ENCODE results near the gene HMGB1.

Gene HMGB1

GRCh38 chr13:30440910-30441703 lies 24.6 kb downstream of the HMGB1 start:
- no peak overlapping the region for H3K4me3 Mint-ChIP-seq
- ATAC-seq (replicated peaks; ENCODE audit: extremely low read depth, poor library complexity, severe bottlenecking) (no peak), DNase-seq (ENCODE audit: low spot score in 2 of 2) (no peak)
- H3K4me1 Mint-ChIP-seq = peaks cover 5% of the 10 kb centered on the region
- H3K36me3 Mint-ChIP-seq (ENCODE audit: insufficient read depth) = no peaks in the 10 kb centered on the region
- no peaks in the 10 kb centered on the region for H3K9me3 Mint-ChIP-seq
- no peaks in the 10 kb centered on the region for H3K27me3 Mint-ChIP-seq
- no peak overlapping the region for H3K27ac Mint-ChIP-seq (ENCODE audit: low read depth)

GRCh38 chr13:30438286-30438685 lies 27.4 kb downstream of the HMGB1 start:
- no peaks in the 10 kb centered on the region for H3K27me3 Mint-ChIP-seq
- no peak overlapping the region for H3K4me3 Mint-ChIP-seq
- H3K9me3 Mint-ChIP-seq = no peaks in the 10 kb centered on the region
- DNase-seq (ENCODE audit: low spot score in 2 of 2) = no peak
- H3K36me3 Mint-ChIP-seq (ENCODE audit: insufficient read depth) = no peaks in the 10 kb centered on the region
- peaks cover 5% of the 10 kb centered on the region for H3K4me1 Mint-ChIP-seq
- ATAC-seq (replicated peaks; ENCODE audit: extremely low read depth, poor library complexity, severe bottlenecking) = no peak
- H3K27ac Mint-ChIP-seq (ENCODE audit: low read depth) = no peak overlapping the region

- H3K9me3 Mint-ChIP-seq = no peaks in the 10 kb centered on the region
- no peak for DNase-seq (ENCODE audit: low spot score in 2 of 2)
- no peaks in the 10 kb centered on the region for H3K36me3 Mint-ChIP-seq (ENCODE audit: insufficient read depth)
- H3K27me3 Mint-ChIP-seq = no peaks in the 10 kb centered on the region
- H3K4me1 Mint-ChIP-seq = peaks cover 5% of the 10 kb centered on the region
- no peak overlapping the region for H3K27ac Mint-ChIP-seq (ENCODE audit: low read depth)
- no peak overlapping the region for H3K4me3 Mint-ChIP-seq
- ATAC-seq (replicated peaks; ENCODE audit: extremely low read depth, poor library complexity, severe bottlenecking) = no peak
Measured at GRCh38 chr13:30437177-30437576, 28.6 kb downstream of the HMGB1 start.

- no peaks in the 10 kb centered on the region for H3K9me3 Mint-ChIP-seq
- H3K27ac Mint-ChIP-seq (ENCODE audit: low read depth) = no peak overlapping the region
- H3K4me3 Mint-ChIP-seq = no peak overlapping the region
- DNase-seq (ENCODE audit: low spot score in 2 of 2) (no peak), ATAC-seq (replicated peaks; ENCODE audit: extremely low read depth, poor library complexity, severe bottlenecking) (no peak)
- H3K4me1 Mint-ChIP-seq = peaks cover under 1% of the 10 kb centered on the region
- no peaks in the 10 kb centered on the region for H3K36me3 Mint-ChIP-seq (ENCODE audit: insufficient read depth)
- H3K27me3 Mint-ChIP-seq = no peaks in the 10 kb centered on the region
Measured at GRCh38 chr13:30435911-30436451, 29.8 kb downstream of the HMGB1 start.

DNA sequence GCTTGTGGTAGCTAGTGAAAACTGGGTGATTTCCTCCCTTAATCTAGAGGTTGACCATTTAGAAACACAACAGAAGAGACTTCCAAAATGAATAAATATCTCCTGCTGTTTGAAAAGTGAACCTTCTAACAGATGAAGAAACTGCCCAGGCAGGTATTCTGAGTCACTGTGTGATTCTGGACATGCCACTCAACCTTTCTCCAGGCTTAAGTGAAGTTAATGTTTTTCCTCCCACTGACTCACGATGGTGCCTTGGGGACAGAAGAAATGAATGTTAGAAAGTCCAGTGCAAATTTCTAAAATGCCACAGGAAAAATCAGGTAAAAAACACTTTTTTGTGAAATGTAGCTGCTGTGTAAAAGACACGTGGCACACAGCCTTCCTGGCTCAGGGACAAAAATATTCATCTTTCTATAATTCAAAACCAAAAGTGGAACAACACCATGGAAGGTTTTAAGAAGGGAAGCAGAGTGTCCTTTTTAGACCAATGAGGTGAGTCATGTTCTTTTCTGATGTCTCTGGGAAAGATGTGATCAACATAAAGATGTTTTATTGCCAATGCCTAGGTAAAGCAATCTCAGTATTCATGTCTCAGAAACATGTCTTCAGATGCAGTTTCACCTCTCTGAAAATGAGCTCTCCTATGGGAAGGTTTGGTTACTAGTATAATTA lies 34.3 kb downstream of the HMGB1 start:
- DNase-seq (ENCODE audit: low spot score in 2 of 2) = no peak
- H3K27me3 Mint-ChIP-seq = no peaks in the 10 kb centered on the region
- ATAC-seq (replicated peaks; ENCODE audit: extremely low read depth, poor library complexity, severe bottlenecking) = no peak
- H3K27ac Mint-ChIP-seq (ENCODE audit: low read depth) = no peak overlapping the region
- H3K36me3 Mint-ChIP-seq (ENCODE audit: insufficient read depth) = no peaks in the 10 kb centered on the region
- no peaks in the 10 kb centered on the region for H3K9me3 Mint-ChIP-seq
- peaks cover 7% of the 10 kb centered on the region for H3K4me1 Mint-ChIP-seq
- no peak overlapping the region for H3K4me3 Mint-ChIP-seq

DNA sequence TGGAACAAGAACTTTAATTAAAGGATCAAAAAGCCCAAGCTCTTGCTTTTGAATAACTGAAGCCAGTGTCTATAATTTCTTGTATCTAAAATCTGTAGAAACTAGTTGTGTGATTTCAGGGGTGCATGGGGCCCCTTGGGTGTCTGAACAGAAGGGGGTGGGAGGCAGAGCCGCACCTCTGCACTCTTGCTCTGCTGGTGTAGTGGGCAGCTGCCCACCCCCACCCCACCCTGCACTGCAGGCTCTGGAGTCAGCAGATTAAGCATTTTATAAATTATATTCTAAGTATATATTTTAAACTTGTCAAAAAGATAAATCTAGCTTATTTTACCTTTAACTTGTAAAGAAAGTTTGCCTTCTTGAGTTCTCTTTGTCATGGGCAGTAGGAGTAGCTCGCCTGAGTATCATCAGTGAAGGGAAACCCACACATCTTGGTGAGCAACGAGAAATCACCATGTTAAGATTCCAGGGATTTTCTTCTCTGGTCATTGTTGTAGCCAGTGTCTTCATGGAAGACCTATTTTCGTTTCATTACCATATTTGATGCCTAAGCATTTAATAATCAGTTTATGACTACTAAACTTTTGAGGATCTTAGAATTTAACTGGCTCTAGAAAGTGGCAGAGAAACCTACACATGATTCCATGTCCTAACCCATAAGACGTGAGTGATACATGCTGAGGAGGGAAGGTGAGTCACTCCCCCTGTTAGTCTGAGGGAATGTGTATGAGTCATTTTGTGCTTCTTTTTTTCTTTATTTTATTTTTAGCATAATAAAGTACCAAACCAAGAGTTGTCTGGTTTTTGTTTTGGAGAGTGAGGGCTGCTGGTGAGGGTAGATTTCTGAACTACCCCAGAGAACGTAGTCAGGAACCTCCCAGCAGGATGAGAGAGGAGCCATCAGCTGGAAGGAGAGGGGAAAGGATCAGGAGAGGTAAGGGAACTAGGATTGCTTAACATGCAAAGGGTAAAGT lies 35.7 kb downstream of the HMGB1 start:
- H3K27me3 Mint-ChIP-seq = no peaks in the 10 kb centered on the region
- ATAC-seq (replicated peaks; ENCODE audit: extremely low read depth, poor library complexity, severe bottlenecking) = no peak
- peaks cover 7% of the 10 kb centered on the region for H3K4me1 Mint-ChIP-seq
- H3K27ac Mint-ChIP-seq (ENCODE audit: low read depth) = peak overlapping the region; percentile 68
- H3K4me3 Mint-ChIP-seq = no peak overlapping the region
- no peak for DNase-seq (ENCODE audit: low spot score in 2 of 2)
- H3K36me3 Mint-ChIP-seq (ENCODE audit: insufficient read depth) = no peaks in the 10 kb centered on the region
- H3K9me3 Mint-ChIP-seq = no peaks in the 10 kb centered on the region

- ATAC-seq (replicated peaks; ENCODE audit: extremely low read depth, poor library complexity, severe bottlenecking) = no peak
- H3K4me1 Mint-ChIP-seq = peaks cover 7% of the 10 kb centered on the region
- H3K9me3 Mint-ChIP-seq = no peaks in the 10 kb centered on the region
- no peaks in the 10 kb centered on the region for H3K36me3 Mint-ChIP-seq (ENCODE audit: insufficient read depth)
- no peaks in the 10 kb centered on the region for H3K27me3 Mint-ChIP-seq
- no peak overlapping the region for H3K27ac Mint-ChIP-seq (ENCODE audit: low read depth)
- DNase-seq (ENCODE audit: low spot score in 2 of 2) = no peak
- H3K4me3 Mint-ChIP-seq = no peak overlapping the region
Measured at GRCh38 chr13:30429235-30429634, 36.5 kb downstream of the HMGB1 start.

GRCh38 chr13:30423891-30424290 lies 41.8 kb downstream of the HMGB1 start:
- ATAC-seq (replicated peaks; ENCODE audit: extremely low read depth, poor library complexity, severe bottlenecking) (no peak), DNase-seq (ENCODE audit: low spot score in 2 of 2) (no peak)
- H3K27ac Mint-ChIP-seq (ENCODE audit: low read depth) = no peak overlapping the region
- no peaks in the 10 kb centered on the region for H3K9me3 Mint-ChIP-seq
- H3K27me3 Mint-ChIP-seq = no peaks in the 10 kb centered on the region
- no peak overlapping the region for H3K4me3 Mint-ChIP-seq
- peaks cover 12% of the 10 kb centered on the region for H3K4me1 Mint-ChIP-seq
- H3K36me3 Mint-ChIP-seq (ENCODE audit: insufficient read depth) = peaks cover 10% of the 10 kb centered on the region

DNA sequence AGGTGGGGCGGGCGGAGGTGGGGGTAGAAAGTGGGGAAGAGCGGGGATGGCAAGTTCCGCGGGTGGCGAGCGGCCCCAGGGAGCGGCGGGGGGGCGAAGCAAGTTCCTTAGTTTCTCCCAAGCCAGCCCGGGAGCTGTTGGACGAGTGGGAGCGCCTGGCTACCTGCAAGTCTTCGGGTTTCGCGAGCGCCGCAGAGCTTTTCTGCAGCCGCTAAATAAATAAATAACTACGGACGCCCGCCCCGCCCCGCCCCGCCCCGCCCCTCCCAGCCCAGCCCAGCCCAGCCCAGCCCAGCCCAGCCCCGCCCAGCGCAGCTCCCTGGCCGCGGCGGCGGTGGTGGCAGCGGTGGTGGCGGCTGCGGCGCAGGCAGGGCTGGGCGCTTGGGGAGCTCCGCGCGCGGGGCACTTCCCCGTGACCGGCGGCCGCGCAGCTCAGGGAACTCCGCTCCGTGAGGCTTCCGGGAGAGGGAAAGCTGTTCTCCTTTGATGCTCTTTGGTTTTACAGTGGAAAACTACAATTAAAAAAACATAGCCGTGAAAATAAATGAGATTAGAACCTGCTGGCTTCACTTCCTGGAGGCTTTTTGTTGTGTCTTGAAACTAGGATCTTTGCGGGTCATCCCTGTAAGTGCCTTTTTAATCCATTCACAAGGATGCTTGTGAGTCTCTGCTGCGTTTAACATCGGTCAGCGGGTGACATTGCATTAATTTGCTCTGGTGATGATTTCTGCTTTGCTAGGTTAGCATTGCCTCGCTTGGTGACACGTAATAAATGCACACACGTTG lies 43.5 kb downstream of the HMGB1 start, which contains the start of gene UBE2L5:
Gene UBE2L5 (plus strand): TSS at position 440 of the 786 bp plus-strand sequence. CDS start 5,498 bp downstream, outside the sequence.
- Mint-ChIP-seq H3K9me3 (no peaks in the 10 kb centered on the region), H3K4me3 (peak within 1 kb of the TSS; percentile 82), H3K27me3 (no peaks in the 10 kb centered on the region), H3K27ac (ENCODE audit: low read depth) (peak within 1 kb of the TSS; percentile 67), H3K36me3 (ENCODE audit: insufficient read depth) (peaks cover 10% of the 10 kb centered on the region), H3K4me1 (peaks cover 12% of the 10 kb centered on the region)
- peak; percentile 28 to 33 for DNase-seq (ENCODE audit: low spot score in 2 of 2)
- peak; percentile 84 for ATAC-seq (replicated peaks; ENCODE audit: extremely low read depth, poor library complexity, severe bottlenecking)

GRCh38 chr13:30421093-30422053 lies 44.4 kb downstream of the HMGB1 start:
- Mint-ChIP-seq H3K4me1 (peaks cover 12% of the 10 kb centered on the region), H3K27ac (ENCODE audit: low read depth) (peak overlapping the region; percentile 67), H3K9me3 (no peaks in the 10 kb centered on the region), H3K36me3 (ENCODE audit: insufficient read depth) (peaks cover 10% of the 10 kb centered on the region), H3K27me3 (no peaks in the 10 kb centered on the region), H3K4me3 (peak overlapping the region; percentile 82)
- ATAC-seq (replicated peaks; ENCODE audit: extremely low read depth, poor library complexity, severe bottlenecking) = peak; percentile 38
- no peak for DNase-seq (ENCODE audit: low spot score in 2 of 2)
